HEK293T (cell line): Measurements from ENCODE around the gene CLC.

Source experiments
- ARNT ChIP-seq: fragments of 450-650 bp; IDR thresholded peaks from 2 replicates; pipeline ENCODE4 v1.6.1; 2017; ENCODE audit warnings: mild to moderate bottlenecking
- BHLHE40 ChIP-seq: fragments of 450-650 bp; IDR thresholded peaks from 2 replicates; pipeline ENCODE4 v1.6.1; 2016; ENCODE audit warnings: mild to moderate bottlenecking, moderate library complexity, borderline replicate concordance
- CTBP1 ChIP-seq: fragments of 450-650 bp; IDR thresholded peaks from 2 replicates; pipeline ENCODE4 v1.6.1; 2016; ENCODE audit warnings: borderline replicate concordance
- ELF4 ChIP-seq: fragments of 450-650 bp; IDR thresholded peaks from 2 replicates; pipeline ENCODE4 v1.6.1; 2017; ENCODE audit warnings: antibody characterized with exemption
- FOXK2 ChIP-seq: fragments of 450-650 bp; IDR thresholded peaks from 2 replicates; pipeline ENCODE4 v1.6.1; 2016; ENCODE audit warnings: mild to moderate bottlenecking
- HDGF ChIP-seq: fragments of 450-650 bp; IDR thresholded peaks from 2 replicates; pipeline ENCODE4 v1.6.1; 2017; ENCODE audit warnings: antibody characterized with exemption, borderline replicate concordance
- L3MBTL2 ChIP-seq: fragments of 450-650 bp; conservative IDR thresholded peaks from 2 replicates; pipeline ENCODE4 v1.6.1; 2016; ENCODE audit warnings: mild to moderate bottlenecking
- PKNOX1 ChIP-seq: fragments of 450-650 bp; IDR thresholded peaks from 2 replicates; pipeline ENCODE4 v1.6.1; 2016
- SP1 ChIP-seq: fragments of 450-650 bp; IDR thresholded peaks from 2 replicates; pipeline ENCODE4 v1.6.1; 2017
- SUZ12 ChIP-seq: fragments of 450-650 bp; IDR thresholded peaks from 2 replicates; pipeline ENCODE4 v1.6.1; 2016; ENCODE audit warnings: mild to moderate bottlenecking
- TARDBP ChIP-seq: fragments of 450-650 bp; IDR thresholded peaks from 2 replicates; pipeline ENCODE4 v1.6.1; 2016
- ZNF384 ChIP-seq: fragments of 450-650 bp; IDR thresholded peaks from 2 replicates; pipeline ENCODE4 v1.6.1; 2016

- no peak for TF ChIP-seq SP1
- no peak for TF ChIP-seq ARNT
- no peak for TF ChIP-seq SUZ12
- TF ChIP-seq TARDBP, result no peak
- no peak for TF ChIP-seq BHLHE40
- TF ChIP-seq L3MBTL2, result no peak
- no peak for TF ChIP-seq ZNF384
- TF ChIP-seq FOXK2, result no peak
- TF ChIP-seq PKNOX1, result no peak
- no peak for TF ChIP-seq ELF4
- TF ChIP-seq CTBP1, result no peak
- TF ChIP-seq HDGF, result no peak
These were observed 32.1 kb downstream of the CLC start for GRCh38 chr19:39705578-39706188.
